HCT116 (cell line): ENCODE results near the gene TRAF2.

ENCODE experiments used
- CBX3 ChIP-seq: IDR thresholded peaks from 2 replicates; pipeline ENCODE4 v1.6.1; 2012; ENCODE audit warnings: low read depth
- CEBPB ChIP-seq: IDR thresholded peaks from 2 replicates; pipeline ENCODE4 v1.6.1; 2012; ENCODE audit warnings: low read depth
- EZH2 ChIP-seq: fragments of 200-600 bp; sonication (generic); IDR thresholded peaks from 2 replicates; pipeline ENCODE4 v1.6.1; 2017; ENCODE audit warnings: antibody characterized with exemption, mixed run types
- JUND ChIP-seq: IDR thresholded peaks from 2 replicates; pipeline ENCODE4 v1.6.1; 2012
- POLR2A ChIP-seq: IDR thresholded peaks from 2 replicates; pipeline ENCODE4 v1.7.0; 2011; ENCODE audit warnings: borderline replicate concordance; ENCODE audit not compliant: insufficient read depth, insufficient read length; ENCODE audit errors: extremely low read depth
- POLR2AphosphoS5 ChIP-seq: IDR thresholded peaks from 2 replicates; pipeline ENCODE4 v1.6.1; 2011; ENCODE audit warnings: mild to moderate bottlenecking, low read depth, low read length, moderate library complexity
- SP1 ChIP-seq: IDR thresholded peaks from 2 replicates; pipeline ENCODE4 v1.6.1; 2012; ENCODE audit warnings: low read depth
- TCF7L2 ChIP-seq: IDR thresholded peaks from 2 replicates; pipeline ENCODE4 v1.7.0; 2011; ENCODE audit warnings: borderline replicate concordance, inconsistent platforms; ENCODE audit not compliant: insufficient read depth, insufficient read length; ENCODE audit errors: extremely low read depth
- TF ChIP-seq, protein P1 (sequence below), 3 experiments: fragments of 200-600 bp in 1 of 3; sonication (generic) in 1 of 3; IDR thresholded peaks in 2 of 3; conservative IDR thresholded peaks in 1 of 3; 2 replicates each; pipeline ENCODE4 v1.5.1; 2012 to 2017; ENCODE audit warnings: low read depth in 2 of 3, low read length in 2 of 3, antibody characterized with exemption in 1 of 3, borderline replicate concordance in 1 of 3, control low read depth in 1 of 3, mild to moderate bottlenecking in 1 of 3, mixed read lengths in 1 of 3, mixed run types in 1 of 3, moderate library complexity in 1 of 3; ENCODE audit not compliant: insufficient read depth in 1 of 3
- TF ChIP-seq, protein P2 (sequence below): IDR thresholded peaks from 2 replicates; pipeline ENCODE4 v1.6.1; 2012; ENCODE audit warnings: low read depth

GRCh38 chr9:136847088-136847825, 39.1 kb upstream of the TRAF2 start:
- no peak for TF ChIP-seq JUND
- TF ChIP-seq, protein P1, sequence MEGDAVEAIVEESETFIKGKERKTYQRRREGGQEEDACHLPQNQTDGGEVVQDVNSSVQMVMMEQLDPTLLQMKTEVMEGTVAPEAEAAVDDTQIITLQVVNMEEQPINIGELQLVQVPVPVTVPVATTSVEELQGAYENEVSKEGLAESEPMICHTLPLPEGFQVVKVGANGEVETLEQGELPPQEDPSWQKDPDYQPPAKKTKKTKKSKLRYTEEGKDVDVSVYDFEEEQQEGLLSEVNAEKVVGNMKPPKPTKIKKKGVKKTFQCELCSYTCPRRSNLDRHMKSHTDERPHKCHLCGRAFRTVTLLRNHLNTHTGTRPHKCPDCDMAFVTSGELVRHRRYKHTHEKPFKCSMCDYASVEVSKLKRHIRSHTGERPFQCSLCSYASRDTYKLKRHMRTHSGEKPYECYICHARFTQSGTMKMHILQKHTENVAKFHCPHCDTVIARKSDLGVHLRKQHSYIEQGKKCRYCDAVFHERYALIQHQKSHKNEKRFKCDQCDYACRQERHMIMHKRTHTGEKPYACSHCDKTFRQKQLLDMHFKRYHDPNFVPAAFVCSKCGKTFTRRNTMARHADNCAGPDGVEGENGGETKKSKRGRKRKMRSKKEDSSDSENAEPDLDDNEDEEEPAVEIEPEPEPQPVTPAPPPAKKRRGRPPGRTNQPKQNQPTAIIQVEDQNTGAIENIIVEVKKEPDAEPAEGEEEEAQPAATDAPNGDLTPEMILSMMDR (IDR thresholded peaks at IDR 0.05 in 2 of 3, conservative IDR thresholded peaks at IDR 0.05 in 1 of 3; ENCODE audit: borderline replicate concordance in 1 of 3, insufficient read depth in 1 of 3, low read depth in 2 of 3, low read length in 2 of 3): no peak
- no peak for TF ChIP-seq EZH2
- TF ChIP-seq CEBPB: no peak
- no peak for TF ChIP-seq CBX3
- TF ChIP-seq POLR2A: no peak
- TF ChIP-seq, protein P2, sequence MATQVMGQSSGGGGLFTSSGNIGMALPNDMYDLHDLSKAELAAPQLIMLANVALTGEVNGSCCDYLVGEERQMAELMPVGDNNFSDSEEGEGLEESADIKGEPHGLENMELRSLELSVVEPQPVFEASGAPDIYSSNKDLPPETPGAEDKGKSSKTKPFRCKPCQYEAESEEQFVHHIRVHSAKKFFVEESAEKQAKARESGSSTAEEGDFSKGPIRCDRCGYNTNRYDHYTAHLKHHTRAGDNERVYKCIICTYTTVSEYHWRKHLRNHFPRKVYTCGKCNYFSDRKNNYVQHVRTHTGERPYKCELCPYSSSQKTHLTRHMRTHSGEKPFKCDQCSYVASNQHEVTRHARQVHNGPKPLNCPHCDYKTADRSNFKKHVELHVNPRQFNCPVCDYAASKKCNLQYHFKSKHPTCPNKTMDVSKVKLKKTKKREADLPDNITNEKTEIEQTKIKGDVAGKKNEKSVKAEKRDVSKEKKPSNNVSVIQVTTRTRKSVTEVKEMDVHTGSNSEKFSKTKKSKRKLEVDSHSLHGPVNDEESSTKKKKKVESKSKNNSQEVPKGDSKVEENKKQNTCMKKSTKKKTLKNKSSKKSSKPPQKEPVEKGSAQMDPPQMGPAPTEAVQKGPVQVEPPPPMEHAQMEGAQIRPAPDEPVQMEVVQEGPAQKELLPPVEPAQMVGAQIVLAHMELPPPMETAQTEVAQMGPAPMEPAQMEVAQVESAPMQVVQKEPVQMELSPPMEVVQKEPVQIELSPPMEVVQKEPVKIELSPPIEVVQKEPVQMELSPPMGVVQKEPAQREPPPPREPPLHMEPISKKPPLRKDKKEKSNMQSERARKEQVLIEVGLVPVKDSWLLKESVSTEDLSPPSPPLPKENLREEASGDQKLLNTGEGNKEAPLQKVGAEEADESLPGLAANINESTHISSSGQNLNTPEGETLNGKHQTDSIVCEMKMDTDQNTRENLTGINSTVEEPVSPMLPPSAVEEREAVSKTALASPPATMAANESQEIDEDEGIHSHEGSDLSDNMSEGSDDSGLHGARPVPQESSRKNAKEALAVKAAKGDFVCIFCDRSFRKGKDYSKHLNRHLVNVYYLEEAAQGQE: no peak
- TF ChIP-seq POLR2AphosphoS5: no peak
- TF ChIP-seq SP1: no peak
- no peak for TF ChIP-seq TCF7L2
